ENCODE results near the gene SLC4A8. TPM values are rescaled to one million over a fixed set of nuclear protein-coding genes. Genes with fewer than 3 reads are reported as not detected.

The SLC4A8 gene
- total RNA-seq, 1 donor from 2014 or later = 1.2 TPM

GRCh38 chr12:51458635-51459034, 34.0 kb downstream of the SLC4A8 start:
- DNase-seq (ENCODE audit: low spot score) (no peak), ATAC-seq (no peak)
- intact Hi-C loops (cut with DNase I) = no loop called here

DNA sequence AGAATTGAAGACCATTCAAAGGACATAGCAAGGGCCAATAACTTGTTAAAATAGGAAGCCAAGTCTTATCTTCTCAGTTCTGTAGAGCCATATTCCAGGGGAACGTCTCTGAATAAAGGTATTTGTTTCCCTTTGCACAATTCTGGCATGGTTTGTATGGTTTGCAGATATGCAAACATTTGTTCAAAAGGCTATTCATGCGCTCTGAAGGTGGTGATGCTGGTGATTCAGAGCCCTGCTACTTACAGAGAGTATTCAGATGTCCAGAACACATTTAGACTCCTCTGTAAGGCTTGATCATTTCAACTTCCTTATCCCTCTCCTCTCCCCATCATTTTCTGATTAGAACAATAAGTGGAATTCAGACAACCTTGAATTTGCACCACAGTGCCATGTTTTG, 35.9 kb downstream of the SLC4A8 start:
- no peak for DNase-seq (ENCODE audit: low spot score)
- intact Hi-C loops (cut with DNase I) = no loop called here
- no peak for ATAC-seq

- DNase-seq (ENCODE audit: low spot score) (no peak), ATAC-seq (no peak)
- intact Hi-C loops (cut with DNase I) = no loop called here
Observed at GRCh38 chr12:51465491-51465890, 40.9 kb downstream of the SLC4A8 start.

DNA sequence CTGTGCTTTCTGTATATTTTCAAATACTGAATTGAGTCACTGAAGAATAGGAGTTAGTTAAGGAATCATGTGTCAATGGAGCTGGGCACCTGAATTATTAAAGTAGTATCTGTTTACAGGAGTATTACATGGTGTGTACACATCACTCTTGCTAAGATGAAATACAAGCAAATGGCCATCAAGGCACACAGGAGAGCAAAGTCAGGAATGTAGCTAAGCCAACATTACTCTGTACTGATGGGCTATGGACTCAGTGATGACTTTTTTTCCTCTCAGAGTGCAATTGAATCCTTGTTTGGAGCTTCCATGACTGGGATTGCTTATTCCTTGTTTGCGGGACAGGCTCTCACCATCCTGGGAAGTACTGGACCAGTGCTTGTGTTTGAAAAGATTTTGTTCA, 45.5 kb downstream of the SLC4A8 start:
- ATAC-seq (no peak), DNase-seq (ENCODE audit: low spot score) (no peak)
- intact Hi-C loops (cut with DNase I) = no loop called here

DNA sequence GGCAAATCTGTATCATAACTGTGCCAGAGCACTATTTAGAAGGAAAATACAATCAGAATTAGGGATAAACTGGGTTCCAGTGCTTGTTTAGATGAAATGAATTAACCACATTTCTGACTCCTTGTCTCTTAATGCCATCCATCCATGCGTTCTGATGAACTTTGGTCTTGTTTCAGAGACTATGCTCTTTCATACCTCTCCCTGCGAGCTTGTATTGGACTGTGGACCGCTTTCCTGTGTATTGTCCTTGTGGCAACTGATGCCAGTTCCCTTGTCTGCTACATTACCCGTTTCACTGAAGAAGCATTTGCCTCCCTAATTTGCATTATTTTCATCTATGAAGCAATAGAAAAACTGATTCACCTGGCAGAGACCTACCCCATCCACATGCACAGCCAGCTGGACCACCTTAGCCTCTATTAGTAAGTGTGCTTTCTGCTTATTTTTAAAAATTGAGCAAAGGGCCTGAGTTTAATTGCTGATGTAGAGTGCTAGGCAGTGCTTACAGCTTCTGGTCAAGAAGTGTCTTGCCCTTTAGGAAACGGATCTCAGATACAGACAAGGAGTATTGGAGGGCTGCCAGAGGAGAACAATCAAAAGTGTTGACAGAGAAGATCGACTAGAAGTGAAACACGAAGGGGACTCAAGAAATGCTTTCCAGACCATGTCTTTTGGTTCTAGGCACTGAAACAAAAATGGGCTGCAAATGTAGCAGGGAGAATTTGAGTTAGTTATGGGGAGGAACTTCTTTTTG, 46.7 kb downstream of the SLC4A8 start:
- intact Hi-C loops (cut with DNase I) = no loop called here
- ATAC-seq (no peak), DNase-seq (ENCODE audit: low spot score) (no peak)

- no peak for DNase-seq (ENCODE audit: low spot score)
- intact Hi-C loops (cut with DNase I) = no loop called here
- no peak for ATAC-seq
Observed at GRCh38 chr12:51472984-51473383, 48.4 kb downstream of the SLC4A8 start.

- no peak for DNase-seq (ENCODE audit: low spot score)
- intact Hi-C loops (cut with DNase I) = no loop called here
- ATAC-seq = no peak
Observed at GRCh38 chr12:51473947-51474346, 49.3 kb downstream of the SLC4A8 start.

- intact Hi-C loops (cut with DNase I) = no loop called here
- DNase-seq (ENCODE audit: low spot score) (no peak), ATAC-seq (no peak)
Observed at GRCh38 chr12:51475543-51475942, 50.9 kb downstream of the SLC4A8 start.

DNA sequence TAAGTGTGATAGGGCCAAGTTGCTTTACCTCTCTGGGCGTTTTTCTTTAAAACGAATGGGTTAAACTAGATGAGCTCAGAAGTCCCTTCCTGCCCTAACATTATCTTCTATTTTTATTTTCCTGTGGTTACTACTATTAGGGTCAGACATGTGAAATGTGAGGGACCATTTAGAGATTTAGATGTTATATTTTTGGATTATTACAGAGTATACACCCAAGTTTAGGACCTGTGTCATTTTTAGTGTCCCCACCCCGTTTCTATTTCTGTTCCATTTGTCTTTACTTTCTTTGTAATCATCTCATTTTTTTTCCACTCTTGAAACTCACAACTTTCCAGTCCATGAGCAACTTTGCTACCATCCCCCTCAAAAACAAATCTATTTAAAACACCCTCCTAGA, 56.3 kb downstream of the SLC4A8 start:
- DNase-seq (ENCODE audit: low spot score) = no peak
- ATAC-seq = no peak
- intact Hi-C loops (cut with DNase I) = no loop called here

GRCh38 chr12:51482929-51483697, 58.5 kb downstream of the SLC4A8 start:
- intact Hi-C loops (cut with DNase I) = no loop called here
- no peak for ATAC-seq

GRCh38 chr12:51484119-51484518, 59.5 kb downstream of the SLC4A8 start:
- no peak for ATAC-seq
- intact Hi-C loops (cut with DNase I) = no loop called here
- DNase-seq (ENCODE audit: low spot score) = no peak

More at GRCh38 chr12:51482929-51483697, 58.5 kb downstream of the SLC4A8 start:
- DNase-seq (ENCODE audit: low spot score) = no peak

GRCh38 chr12:51488281-51488680, 63.6 kb downstream of the SLC4A8 start:
- intact Hi-C loops (cut with DNase I) = no loop called here
- ATAC-seq (no peak), DNase-seq (ENCODE audit: low spot score) (no peak)

- no peak for DNase-seq (ENCODE audit: low spot score)
- intact Hi-C loops (cut with DNase I) = no loop called here
- no peak for ATAC-seq
Observed at GRCh38 chr12:51493281-51493680, 68.7 kb downstream of the SLC4A8 start.

DNA sequence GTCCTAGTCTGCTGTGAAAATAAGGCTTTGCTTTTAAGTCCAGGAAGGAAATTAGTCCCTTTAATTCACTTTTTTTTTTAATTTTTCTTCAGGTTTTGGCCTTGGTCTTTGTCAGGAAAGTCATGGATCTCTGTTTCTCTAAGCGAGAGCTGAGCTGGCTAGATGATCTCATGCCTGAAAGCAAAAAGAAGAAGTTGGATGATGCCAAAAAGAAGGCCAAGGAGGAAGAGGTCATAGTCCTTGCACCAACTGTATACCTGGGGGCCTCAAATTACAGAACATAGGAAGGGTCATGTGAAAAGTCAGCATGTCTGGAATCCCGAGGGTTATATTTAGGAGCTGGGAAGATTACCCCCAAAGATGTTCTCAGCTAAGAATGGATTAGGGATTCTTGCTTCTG, 72.3 kb downstream of the SLC4A8 start:
- ATAC-seq (no peak), DNase-seq (ENCODE audit: low spot score) (no peak)

GRCh38 chr12:51504851-51505250, 80.2 kb downstream of the SLC4A8 start:
- ATAC-seq = no peak
- no peak for DNase-seq (ENCODE audit: low spot score)
- intact Hi-C loops (cut with DNase I) = no loop called here

More for the DNA sequence above, 72.3 kb downstream of the SLC4A8 start:
- intact Hi-C loops (cut with DNase I) = loop anchor here (5.0 kb wide), 1 partner anchor 715 kb away; no protein-coding TSS in a partner anchor

DNA sequence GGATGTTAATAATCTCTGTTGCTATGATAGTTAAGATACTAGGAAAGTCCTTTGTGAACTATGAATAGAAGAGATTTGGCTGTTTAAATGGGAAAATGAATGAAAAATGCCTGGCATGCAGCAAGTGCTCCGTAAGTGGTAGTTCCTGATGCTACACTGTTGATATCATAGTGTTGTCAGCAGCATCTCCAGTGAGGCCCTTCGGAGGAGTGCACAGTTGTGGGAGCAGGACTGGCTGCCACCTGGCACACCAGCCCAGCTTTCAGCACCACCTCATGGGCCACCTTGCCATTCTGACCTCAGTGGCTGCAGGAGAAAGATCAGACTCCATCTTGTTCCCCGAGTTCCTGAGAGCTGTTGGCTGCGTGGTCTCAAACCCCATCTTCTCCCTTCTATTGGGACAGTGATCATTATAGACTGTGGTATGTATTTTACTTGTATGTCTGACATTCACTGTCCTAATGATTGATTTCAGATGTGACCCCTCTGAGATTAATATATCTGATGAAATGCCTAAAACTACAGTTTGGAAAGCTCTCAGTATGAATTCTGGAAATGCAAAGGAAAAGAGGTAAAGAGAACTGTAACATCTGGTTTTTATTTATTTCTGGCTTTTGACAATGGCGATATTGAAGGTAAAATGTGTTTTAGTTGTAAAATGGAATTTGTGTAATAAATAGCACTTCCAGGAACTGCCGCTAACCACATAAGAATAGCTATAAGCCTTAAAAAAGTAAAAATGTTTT, 80.9 kb downstream of the SLC4A8 start:
- DNase-seq (ENCODE audit: low spot score) = no peak
- ATAC-seq = no peak
- intact Hi-C loops (cut with DNase I) = no loop called here

DNA sequence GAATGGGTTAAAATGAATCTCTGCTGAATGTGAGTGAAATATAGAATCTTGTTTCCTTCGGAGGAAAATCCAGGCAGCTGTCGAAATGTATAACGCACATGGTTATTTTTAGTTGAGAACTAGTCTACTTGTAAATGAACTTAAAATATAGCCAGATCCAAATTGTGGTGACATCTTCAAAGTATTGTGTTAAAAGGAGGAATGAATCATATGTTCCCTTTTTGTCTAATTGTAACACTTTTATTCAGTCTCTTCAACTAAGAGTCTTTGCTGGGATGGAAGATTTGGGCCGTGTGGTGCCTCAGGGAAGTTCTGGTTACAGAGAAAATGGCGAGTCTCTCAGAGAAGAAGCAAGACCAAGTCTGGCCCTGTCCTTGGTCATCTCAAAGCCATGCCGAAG, 82.5 kb downstream of the SLC4A8 start:
- no peak for DNase-seq (ENCODE audit: low spot score)
- no peak for ATAC-seq
- intact Hi-C loops (cut with DNase I) = no loop called here

DNA sequence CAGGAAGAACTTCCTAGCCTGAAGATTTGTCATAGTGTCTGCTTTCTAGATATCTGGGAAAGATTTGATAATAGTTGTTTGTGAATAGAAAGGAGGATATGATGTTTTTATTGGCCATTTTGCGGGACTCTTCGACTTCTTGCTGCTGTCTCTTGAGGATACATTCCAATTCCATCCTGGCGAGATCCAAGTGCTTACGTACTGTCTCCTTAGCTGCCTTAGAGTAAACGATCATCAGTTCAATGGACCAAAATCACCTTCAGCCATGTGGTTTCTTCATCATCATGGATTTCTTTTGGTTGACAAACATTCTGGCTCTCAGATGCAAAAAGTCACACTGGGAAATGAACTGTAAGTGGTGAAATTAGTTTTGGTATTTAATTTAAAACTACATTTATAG, 83.7 kb downstream of the SLC4A8 start:
- intact Hi-C loops (cut with DNase I) = no loop called here

GRCh38 chr12:51511546-51512260, 87.1 kb downstream of the SLC4A8 start:
- intact Hi-C loops (cut with DNase I) = no loop called here
- ATAC-seq = no peak
- DNase-seq (ENCODE audit: low spot score) = no peak

More for the DNA sequence above, 83.7 kb downstream of the SLC4A8 start:
- no peak for DNase-seq (ENCODE audit: low spot score)
- ATAC-seq = peak; percentile 56
